Testis (tissue), 3 donors: Measurements from ENCODE around the gene SCARB2. TPM values are rescaled to one million over a fixed set of nuclear protein-coding genes. Genes with fewer than 3 reads are reported as not detected.
A peak's percentile ranks its signal among the peaks of the same experiment; 100 is the strongest.

ENCODE experiments used
- DNase-seq: peaks from one replicate; pipeline ENCODE4 v3.0.0-alpha.2; 2019
- H3K27ac ChIP-seq, 2 donors: fragments of 200-600 bp; sonication (generic); one replicate each; pipeline ENCODE4 v1.5.1; 2019
- H3K27me3 ChIP-seq: fragments of 200-600 bp; sonication (generic); one replicate; pipeline ENCODE4 v1.5.1; 2019
- H3K36me3 ChIP-seq: fragments of 200-600 bp; sonication (generic); one replicate; pipeline ENCODE4 v1.5.1; 2017; ENCODE audit warnings: low read depth; ENCODE audit errors: missing control alignments
- H3K4me1 ChIP-seq: fragments of 200-600 bp; sonication (generic); one replicate; pipeline ENCODE4 v1.5.1; 2019
- H3K4me3 ChIP-seq, 2 donors: fragments of 200-600 bp; sonication (generic); one replicate each; pipeline ENCODE4 v1.5.1; 2017 to 2019
- H3K9me3 ChIP-seq: fragments of 200-600 bp; sonication (generic); one replicate; pipeline ENCODE4 v1.5.1; 2017
- CTCF ChIP-seq, 3 experiments: fragments of 450-650 bp in 2 of 3; fragments of 200-600 bp in 1 of 3; sonication (generic) in 1 of 3; IDR thresholded peaks; one replicate each; pipeline ENCODE4 v1.5.1; 2016 to 2019; ENCODE audit warnings: antibody characterized with exemption in 3 of 3, mild to moderate bottlenecking in 2 of 3, moderate library complexity in 1 of 3
- POLR2A ChIP-seq: fragments of 450-650 bp; IDR thresholded peaks from one replicate; pipeline ENCODE4 v1.6.1; 2017; ENCODE audit warnings: antibody characterized with exemption, mild to moderate bottlenecking, moderate library complexity
- WGBS, 2 donors: methylation state at CpG; one replicate each; pipeline ENCODE4 v1.1.5; 2018; 5-methylcytosine and 5-hydroxymethylcytosine counted together
- intact Hi-C: fragments of 100-400 bp; cut with DNase I; formaldehyde crosslinking; loops from one replicate; pipeline ENCODE4 v1.15.1; 2023; ENCODE audit warnings: low total_unique reads
- polyA plus RNA-seq: library from polyadenylated mRNA; stranded (reverse); fragments of 350-450 nt; fragmentation: Illumina TruSeq; extraction: RNeasy Lipid Tissue Mini Kit (QIAGEN cat#74804); gene quantifications from one replicate; pipeline ENCODE4 v1.2.3, GENCODE V29; 2014; ENCODE audit warnings: low read depth, low replicate concordance; ENCODE audit not compliant: insufficient read depth
- total RNA-seq, 2 donors: library from RNA; depleted of rRNA; stranded (reverse); fragments of >200 nt; gene quantifications; one replicate each; pipeline ENCODE4 v1.2.3, GENCODE V29; 2016

Gene SCARB2
- total and polyA plus RNA-seq, 3 donors from 2014 or later = 79.0 to 115 (median 115) TPM

DNA sequence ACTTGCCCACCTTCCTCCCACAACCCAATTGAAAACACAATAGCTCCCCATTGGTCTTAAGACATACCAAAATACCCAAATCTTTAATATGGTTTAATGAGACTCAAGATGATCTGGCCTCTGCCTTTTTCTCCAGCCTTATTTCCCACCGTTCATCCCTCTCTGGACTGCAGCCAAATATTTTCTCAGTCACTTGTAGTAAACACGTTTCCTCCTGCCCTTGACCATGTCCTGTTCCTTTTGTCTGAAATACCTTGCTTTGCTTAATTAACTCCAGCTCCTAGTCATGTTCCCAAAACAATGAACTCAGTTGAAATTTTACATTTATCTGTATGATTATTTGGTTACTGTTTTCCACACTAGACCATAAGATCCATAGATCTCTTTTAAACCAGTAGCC, 57.0 kb downstream of the SCARB2 start:
- Histone ChIP-seq H3K36me3 (no peaks in the 10 kb centered on the region), H3K27ac (no peak overlapping the region), H3K27me3 (no peaks in the 10 kb centered on the region), H3K9me3 (no peaks in the 10 kb centered on the region), H3K4me1 (peaks cover 12% of the 10 kb centered on the region), H3K4me3 (no peak overlapping the region)
- TF ChIP-seq CTCF (IDR thresholded peaks at IDR 0.05) = no peak
- TF ChIP-seq POLR2A = no peak
- intact Hi-C loops = no loop called here
- 16 to 20% methylated on average over 2 of the region's 2 CpGs for WGBS, 2 donors
- DNase-seq = no peak

- intact Hi-C loops = no loop called here
- no peak for DNase-seq
- no peak overlapping the region for H3K27ac ChIP-seq
- H3K4me1 ChIP-seq = peaks cover 12% of the 10 kb centered on the region
- H3K27me3 ChIP-seq = no peaks in the 10 kb centered on the region
- no peaks in the 10 kb centered on the region for H3K36me3 ChIP-seq
- TF ChIP-seq POLR2A (no peak), CTCF (IDR thresholded peaks at IDR 0.05) (no peak)
- 69 to 79% methylated on average over 3 of the region's 3 CpGs for whole genome bisulfite sequencing, 2 donors
- no peaks in the 10 kb centered on the region for H3K9me3 ChIP-seq
- no peak overlapping the region for H3K4me3 ChIP-seq
Observed at GRCh38 chr4:76155979-76156378, 57.6 kb downstream of the SCARB2 start.

- WGBS, 2 donors = 68 to 75% methylated on average over 2 of the region's 2 CpGs
- TF ChIP-seq POLR2A (no peak), CTCF (IDR thresholded peaks at IDR 0.05) (no peak)
- H3K4me3 ChIP-seq = no peak overlapping the region
- no peaks in the 10 kb centered on the region for H3K9me3 ChIP-seq
- intact Hi-C loops = no loop called here
- no peak for DNase-seq
- H3K27me3 ChIP-seq = no peaks in the 10 kb centered on the region
- peak overlapping the region in 1 of 2 donors; percentile 23 for H3K27ac ChIP-seq
- H3K36me3 ChIP-seq = no peaks in the 10 kb centered on the region
- peaks cover 16% of the 10 kb centered on the region for H3K4me1 ChIP-seq
Observed at GRCh38 chr4:76153356-76153755, 60.3 kb downstream of the SCARB2 start.

DNA sequence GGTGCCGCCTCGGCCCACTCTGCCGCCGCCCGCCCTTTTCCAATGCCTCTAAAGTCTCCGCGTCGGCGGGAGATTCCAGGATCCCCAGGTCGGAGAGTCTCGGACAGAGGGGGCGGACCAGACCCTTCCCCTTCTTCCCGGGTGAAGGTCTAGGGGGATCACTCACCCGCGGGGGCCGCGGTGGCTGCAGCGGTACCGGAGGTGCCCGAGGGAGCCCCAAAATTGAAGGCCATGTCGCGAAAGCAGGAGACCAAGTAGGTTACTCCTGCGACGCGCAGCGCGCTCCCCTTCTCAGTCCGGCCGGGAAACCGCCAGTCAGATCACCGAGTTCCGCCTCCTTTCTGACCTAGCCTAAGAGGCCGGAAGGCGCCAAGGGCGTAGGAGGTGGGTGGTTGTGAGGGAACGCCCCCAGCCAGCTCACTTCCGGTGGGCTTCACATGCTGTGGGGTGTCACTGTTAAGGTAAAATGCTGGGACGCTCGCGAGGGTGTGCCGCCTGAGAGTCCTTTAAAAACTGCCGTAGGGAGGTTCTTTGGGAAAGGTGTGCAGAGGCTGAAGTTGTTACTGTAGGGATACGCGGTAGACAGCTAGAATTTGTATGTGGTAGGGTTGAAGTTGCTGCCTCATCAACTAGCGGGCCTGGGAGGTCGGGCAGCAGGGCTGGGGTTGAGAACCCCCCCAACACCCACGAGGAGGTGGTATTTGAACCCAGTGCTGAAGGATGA, 65.3 kb downstream of the SCARB2 start, which contains the start of gene NUP54:
Gene NUP54 (minus strand): TSS at position 256 of the 724 bp plus-strand sequence. CDS start 23 bp downstream, at position 233.
- peak; percentile 97 for DNase-seq
- H3K9me3 ChIP-seq = no peaks in the 10 kb centered on the region
- peak; percentile 73 for TF ChIP-seq POLR2A
- peak in 1 of 3 experiments; percentile 31 for TF ChIP-seq CTCF (IDR thresholded peaks at IDR 0.05)
- H3K27ac ChIP-seq = peak within 1 kb of the TSS; percentile 90 to 91
- H3K36me3 ChIP-seq = no peaks in the 10 kb centered on the region
- peaks cover 10% of the 10 kb centered on the region for H3K4me1 ChIP-seq
- intact Hi-C loops = no loop called here
- H3K4me3 ChIP-seq = peak within 1 kb of the TSS; percentile 77 to 93
- WGBS, 2 donors = 0 to 1% methylated on average over 19 to 47 of the region's 47 CpGs
- H3K27me3 ChIP-seq = no peaks in the 10 kb centered on the region
